Measurements from ENCODE around the gene CBX1. TPM values are rescaled to one million over a fixed set of nuclear protein-coding genes. Genes with fewer than 3 reads are reported as not detected.
A peak's percentile ranks its signal among the peaks of the same experiment; 100 is the strongest.

CBX1 gene
- total and polyA plus RNA-seq, 2 experiments from 2014 or later = 127 to 223 TPM

GRCh38 chr17:48051283-48051682 is 50.0 kb downstream of the CBX1 start:
- Histone ChIP-seq H3K9me2 (ENCODE audit: insufficient read depth) (no peaks in the 10 kb centered on the region), H2AFZ (no peak overlapping the region), H3F3A (replicated peaks; ENCODE audit: low read depth) (peaks cover 31% of the 10 kb centered on the region; the same call in 1 of the 2 replicates), H3K4me3 (peak overlapping the region; percentile 99), H3K79me2 (replicated peaks; ENCODE audit: insufficient read depth) (peaks cover 74% of the 10 kb centered on the region), H4K20me1 (replicated peaks; ENCODE audit: insufficient read depth) (peaks cover 23% of the 10 kb centered on the region; the same call in 1 of the 2 replicates), H3K27ac (ENCODE audit: low read depth) (peak overlapping the region; percentile 93), H3K36me3 (ENCODE audit: insufficient read depth) (peaks cover 12% of the 10 kb centered on the region), H3K4me1 (ENCODE audit: insufficient read depth) (peaks cover 58% of the 10 kb centered on the region), H3K4me2 (peak overlapping the region; percentile 94; the same call in 1 of the 2 replicates), H3K27me3 (ENCODE audit: insufficient read depth) (no peaks in the 10 kb centered on the region)
- TF ChIP-seq ZNF114 (CRISPR knock-in tag; IDR thresholded peaks at IDR 0.05) (no peak), EZH2phosphoT487 (IDR thresholded peaks at IDR 0.05; ENCODE audit: unreplicated experiment) (no peak), REST (IDR thresholded peaks at IDR 0.05; ENCODE audit: unreplicated experiment) (no peak), CREB1 (CRISPR knock-in tag; IDR thresholded peaks at IDR 0.05; ENCODE audit: low read depth) (no peak), ZNF462 (CRISPR knock-in tag; IDR thresholded peaks at IDR 0.05) (no peak), NANOG (IDR thresholded peaks at IDR 0.05; ENCODE audit: borderline replicate concordance) (no peak), ETS1 (IDR thresholded peaks at IDR 0.05) (no peak), CTCF (conservative IDR thresholded peaks at IDR 0.05; ENCODE audit: low read depth in 2 of 2) (no peak), EZH2 (IDR thresholded peaks at IDR 0.05; ENCODE audit: low read depth, unreplicated experiment) (no peak), JUNB (IDR thresholded peaks at IDR 0.05; ENCODE audit: unreplicated experiment) (no peak), ZNF331 (CRISPR knock-in tag; IDR thresholded peaks at IDR 0.05; ENCODE audit: low read depth) (no peak), STAT1 (IDR thresholded peaks at IDR 0.05; ENCODE audit: unreplicated experiment) (no peak), POLR2AphosphoS5 (IDR thresholded peaks at IDR 0.05; ENCODE audit: low read depth) (no peak)
- Mint-ChIP-seq H3K4me3 (peak overlapping the region; percentile 98), H3K27me3 (ENCODE audit: insufficient read depth, low read depth, poor library complexity) (peaks cover 33% of the 10 kb centered on the region), H3K36me3 (ENCODE audit: low read depth) (peaks cover 50% of the 10 kb centered on the region), H3K4me1 (peaks cover 64% of the 10 kb centered on the region), H3K27ac (peak overlapping the region; percentile 88), H3K9me3 (no peaks in the 10 kb centered on the region)
- DNase-seq (ENCODE audit: low spot score) (no peak), ATAC-seq (no peak)

All from GM23338 (cell line).